GM12878 (cell line): ENCODE results near the gene SCUBE3. TPM values are rescaled to one million over a fixed set of nuclear protein-coding genes. Genes with fewer than 3 reads are reported as not detected.
A peak's percentile ranks its signal among the peaks of the same experiment; 100 is the strongest.

Experiments used
- BCLAF1 ChIP-seq: fragments of 450-650 bp; IDR thresholded peaks from 2 replicates; pipeline ENCODE4 v1.6.1; 2017; ENCODE audit warnings: antibody characterized with exemption, mild to moderate bottlenecking, moderate library complexity
- CREB1 ChIP-seq: IDR thresholded peaks from 2 replicates; pipeline ENCODE4 v1.6.1; 2012; ENCODE audit warnings: low read depth, mild to moderate bottlenecking, inconsistent platforms
- DPF2 ChIP-seq: fragments of 450-650 bp; IDR thresholded peaks from 2 replicates; pipeline ENCODE4 v1.6.1; 2017; ENCODE audit warnings: mild to moderate bottlenecking
- E2F8 ChIP-seq: fragments of 450-650 bp; IDR thresholded peaks from 2 replicates; pipeline ENCODE4 v1.6.1; 2018; ENCODE audit warnings: mild to moderate bottlenecking, low read depth, moderate library complexity; ENCODE audit not compliant: partially characterized antibody
- EED ChIP-seq: sonication (generic); IDR thresholded peaks from 2 replicates; pipeline ENCODE4 v1.6.1; 2016; ENCODE audit warnings: antibody characterized with exemption, low read depth
- FOXK2 ChIP-seq: fragments of 450-650 bp; IDR thresholded peaks from 2 replicates; pipeline ENCODE4 v1.6.1; 2017; ENCODE audit warnings: mild to moderate bottlenecking, moderate library complexity
- FOXM1 ChIP-seq: IDR thresholded peaks from 2 replicates; pipeline ENCODE4 v1.6.1; 2012; ENCODE audit warnings: low read depth, mild to moderate bottlenecking, inconsistent platforms, low read length, moderate library complexity
- HCFC1 ChIP-seq: fragments of 150-350 bp; IDR thresholded peaks from 2 replicates; pipeline ENCODE4 v1.6.1; 2014; ENCODE audit warnings: low read length
- JUND ChIP-seq: IDR thresholded peaks from 2 replicates; pipeline ENCODE4 v1.6.1; 2012; ENCODE audit warnings: low read depth, mild to moderate bottlenecking, low read length, improper control_type of control experiment, moderate library complexity
- NR2C2 ChIP-seq: IDR thresholded peaks from 2 replicates; pipeline ENCODE4 v1.6.1; 2011; ENCODE audit warnings: borderline replicate concordance, low read depth; ENCODE audit not compliant: control insufficient read depth, insufficient read length
- PKNOX1 ChIP-seq: fragments of 450-650 bp; IDR thresholded peaks from 2 replicates; pipeline ENCODE4 v1.6.1; 2016; ENCODE audit warnings: mild to moderate bottlenecking
- POU2F2 ChIP-seq: IDR thresholded peaks from 3 replicates; pipeline ENCODE4 v1.6.1; 2011; ENCODE audit warnings: low read depth, mild to moderate bottlenecking, low read length, borderline replicate concordance
- SIX5 ChIP-seq: IDR thresholded peaks from 2 replicates; pipeline ENCODE4 v1.6.1; 2011; ENCODE audit warnings: mild to moderate bottlenecking, low read depth, low read length, moderate library complexity; ENCODE audit not compliant: severe bottlenecking
- SMARCA5 ChIP-seq: fragments of 450-650 bp; IDR thresholded peaks from 2 replicates; pipeline ENCODE4 v1.6.1; 2017; ENCODE audit warnings: mild to moderate bottlenecking
- SP1 ChIP-seq: IDR thresholded peaks from one replicate; pipeline ENCODE4 v1.6.1; 2011; ENCODE audit warnings: low read depth, low read length
- STAT3 ChIP-seq: IDR thresholded peaks from 2 replicates; pipeline ENCODE4 v1.6.1; 2011; ENCODE audit warnings: low read depth, low read length, improper control_type of control experiment
- TCF3 ChIP-seq: IDR thresholded peaks from 2 replicates; pipeline ENCODE4 v1.6.1; 2012; ENCODE audit warnings: low read depth, mild to moderate bottlenecking, low read length, borderline replicate concordance; ENCODE audit not compliant: insufficient read depth
- ZNF592 ChIP-seq: fragments of 450-650 bp; IDR thresholded peaks from 2 replicates; pipeline ENCODE4 v1.6.1; 2017; ENCODE audit warnings: mild to moderate bottlenecking, moderate library complexity
- polyA plus RNA-seq, 11 experiments: library from polyadenylated mRNA; depleted of rRNA in 4 of 11; unstranded in 6 of 11; stranded (reverse) in 5 of 11; fragments of >200 nt; fragmentation: Nextera tagmentation in 4 of 11; fragmentation: Illumina TruSeq in 1 of 11; extraction: Ambion mirVana in 4 of 11; extraction: Trizol in 1 of 11; gene quantifications; 1 replicate in 1 of 11; 2 replicates in 10 of 11; pipeline versions ENCODE4 v1.2.1 to v1.2.3, GENCODE V29; 2011 to 2016; ENCODE audit warnings: inconsistent platforms in 2 of 11, missing spikeins in 2 of 11, low read depth in 1 of 11
- total RNA-seq, 4 experiments: library from RNA; depleted of rRNA in 3 of 4; stranded (reverse); fragments of >200 nt in 3 of 4; fragmentation: Illumina TruSeq in 1 of 4; extraction: Trizol in 1 of 4; gene quantifications; 2 replicates each; pipeline versions ENCODE4 v1.2.1 to v1.2.3, GENCODE V29; 2013 to 2021

Gene SCUBE3
- total and polyA plus RNA-seq, 10 of the 15 experiments (the other 5 are each of a cell fraction or from before 2014, with no cell fraction given) = under 0.01 to 0.20 (median 0.07) TPM; not detected in 4

- 0 out of 2 replicates have a peak, but pooled peaks have one; percentile 62 for TF ChIP-seq TCF3
- peak; percentile 49; the same call in 1 of the 3 replicates for TF ChIP-seq POU2F2
- TF ChIP-seq FOXK2 = no peak
- peak; percentile 73 for TF ChIP-seq SMARCA5
- no peak; the same call in none of the 2 replicates for TF ChIP-seq ZNF592
- peak; percentile 31 for TF ChIP-seq SIX5
- 0 out of 2 replicates have a peak, but pooled peaks have one; percentile 11 for TF ChIP-seq JUND
- peak; percentile 72 for TF ChIP-seq HCFC1
- TF ChIP-seq NR2C2 = no peak
- TF ChIP-seq FOXM1 = peak; percentile 47; the same call in 1 of the 2 replicates
- TF ChIP-seq SP1 = no peak
- TF ChIP-seq E2F8 = peak; percentile 62
- TF ChIP-seq BCLAF1 = peak; percentile 49; the same call in 1 of the 2 replicates
- TF ChIP-seq EED = peak; percentile 62; the same call in 1 of the 2 replicates
- TF ChIP-seq STAT3 = no peak
- peak; percentile 87 for TF ChIP-seq DPF2
- peak; percentile 58; the same call in 1 of the 2 replicates for TF ChIP-seq PKNOX1
- TF ChIP-seq CREB1 = peak; percentile 95
Observed at GRCh38 chr6:35259194-35259947, 45.6 kb downstream of the SCUBE3 start, which contains the start of gene ZNF76 (continued).
